Bronchial epithelial cell (primary cell): ENCODE results near the gene SHC4. TPM values are rescaled to one million over a fixed set of nuclear protein-coding genes. Genes with fewer than 3 reads are reported as not detected.

Source experiments
- DNase-seq: peaks from one replicate; pipeline ENCODE4 v3.0.0-alpha.2; 2010; ENCODE audit warnings: low read depth
- FAIRE-seq: peaks from 2 replicates; lab custom pipeline; 2011; peaks lifted over from hg19 to GRCh38; lab: Jason Lieb, UNC
- H3K27me3 ChIP-seq: 2 replicates; pipeline ENCODE4 v1.5.1; 2011; ENCODE audit warnings: low read length; ENCODE audit not compliant: control insufficient read depth, insufficient read depth
- H3K36me3 ChIP-seq: 2 replicates; pipeline ENCODE4 v1.5.1; 2011; ENCODE audit warnings: low read length; ENCODE audit not compliant: control insufficient read depth, insufficient read depth
- H3K4me3 ChIP-seq: 2 replicates; pipeline ENCODE4 v1.5.1; 2011; ENCODE audit warnings: mild to moderate bottlenecking, low read depth, low read length, control low read depth
- total RNA-seq: library from RNA; depleted of rRNA; stranded (reverse); fragments of >200 nt; gene quantifications from 2 replicates; pipeline ENCODE4 v1.2.1, GENCODE V29; 2014
- TF ChIP-seq, protein P1 (sequence below): IDR thresholded peaks from 2 replicates; pipeline ENCODE4 v1.5.1; 2011; ENCODE audit warnings: mild to moderate bottlenecking, moderate library complexity, low read length, control low read depth, inconsistent platforms; ENCODE audit not compliant: insufficient read depth, severe bottlenecking

Gene SHC4
- total RNA-seq, 1 donor from 2014 or later, result under 0.01 TPM

DNA sequence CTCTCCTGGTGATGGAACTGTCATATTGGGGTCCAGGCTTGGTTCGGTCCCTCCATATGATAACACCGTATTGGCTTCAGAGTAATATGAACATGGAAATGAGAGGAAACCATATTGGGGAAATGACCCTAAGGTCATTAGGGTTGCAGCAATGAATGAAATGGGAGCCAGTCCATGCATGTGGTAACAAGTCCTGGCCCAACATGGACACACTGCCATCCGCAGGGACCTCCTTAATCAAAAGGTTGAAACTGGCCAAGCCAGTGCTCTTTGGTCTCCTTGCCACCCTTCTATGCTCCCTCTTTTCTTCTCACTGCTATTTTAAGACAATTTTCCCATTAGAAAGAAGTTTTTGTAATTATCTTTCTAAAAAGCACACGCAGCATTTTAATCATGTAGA, 8.3 kb downstream of the SHC4 start:
- TF ChIP-seq, protein P1, sequence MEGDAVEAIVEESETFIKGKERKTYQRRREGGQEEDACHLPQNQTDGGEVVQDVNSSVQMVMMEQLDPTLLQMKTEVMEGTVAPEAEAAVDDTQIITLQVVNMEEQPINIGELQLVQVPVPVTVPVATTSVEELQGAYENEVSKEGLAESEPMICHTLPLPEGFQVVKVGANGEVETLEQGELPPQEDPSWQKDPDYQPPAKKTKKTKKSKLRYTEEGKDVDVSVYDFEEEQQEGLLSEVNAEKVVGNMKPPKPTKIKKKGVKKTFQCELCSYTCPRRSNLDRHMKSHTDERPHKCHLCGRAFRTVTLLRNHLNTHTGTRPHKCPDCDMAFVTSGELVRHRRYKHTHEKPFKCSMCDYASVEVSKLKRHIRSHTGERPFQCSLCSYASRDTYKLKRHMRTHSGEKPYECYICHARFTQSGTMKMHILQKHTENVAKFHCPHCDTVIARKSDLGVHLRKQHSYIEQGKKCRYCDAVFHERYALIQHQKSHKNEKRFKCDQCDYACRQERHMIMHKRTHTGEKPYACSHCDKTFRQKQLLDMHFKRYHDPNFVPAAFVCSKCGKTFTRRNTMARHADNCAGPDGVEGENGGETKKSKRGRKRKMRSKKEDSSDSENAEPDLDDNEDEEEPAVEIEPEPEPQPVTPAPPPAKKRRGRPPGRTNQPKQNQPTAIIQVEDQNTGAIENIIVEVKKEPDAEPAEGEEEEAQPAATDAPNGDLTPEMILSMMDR, result no peak
- peaks cover 1% of the 10 kb centered on the region for H3K27me3 ChIP-seq
- FAIRE-seq (no peak), DNase-seq (no peak)
- no peak overlapping the region for H3K4me3 ChIP-seq
- H3K36me3 ChIP-seq, result no peaks in the 10 kb centered on the region

DNA sequence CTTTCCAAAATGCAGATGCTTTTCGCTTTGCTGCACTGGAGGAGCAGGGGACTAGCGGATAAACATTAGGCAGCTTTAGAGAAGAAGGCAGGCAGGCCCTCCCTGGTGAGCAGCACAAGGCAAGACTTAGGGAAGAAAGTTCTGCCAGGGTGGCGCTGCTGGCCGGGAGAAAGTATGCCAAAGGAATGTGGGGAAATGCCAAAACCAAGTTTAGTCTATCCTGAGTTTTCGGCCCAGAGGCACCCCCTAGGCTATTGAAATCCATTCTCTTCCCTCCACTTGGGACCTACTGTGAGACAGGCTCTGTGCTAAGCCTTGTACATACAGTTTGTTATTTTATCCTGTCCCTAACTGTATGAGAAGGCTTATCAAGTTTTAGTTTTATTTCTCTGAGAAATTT, 9.2 kb downstream of the SHC4 start:
- DNase-seq (no peak), FAIRE-seq (no peak)

DNA sequence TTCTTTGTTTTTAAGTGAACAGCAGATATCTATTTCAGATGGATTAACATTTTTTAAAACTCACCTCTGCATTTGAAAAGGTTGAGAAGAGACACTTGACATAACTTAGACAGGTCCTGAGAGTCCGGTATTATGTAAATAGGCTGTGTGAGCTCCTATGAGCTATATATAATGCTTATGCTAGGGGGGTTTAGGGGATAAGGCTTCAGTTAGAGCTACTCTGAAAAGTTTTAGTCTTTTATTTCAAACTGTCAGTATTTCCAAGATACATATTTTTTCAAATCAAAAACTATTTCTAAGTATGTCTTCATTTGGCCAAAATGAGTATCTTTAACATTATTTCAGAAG, 16.9 kb downstream of the SHC4 start:
- H3K36me3 ChIP-seq, result no peaks in the 10 kb centered on the region
- DNase-seq (no peak), FAIRE-seq (no peak)
- TF ChIP-seq, protein P1, result no peak
- H3K27me3 ChIP-seq, result peaks cover 1% of the 10 kb centered on the region
- H3K4me3 ChIP-seq, result no peak overlapping the region

More for the DNA sequence above, 9.2 kb downstream of the SHC4 start:
- no peaks in the 10 kb centered on the region for H3K36me3 ChIP-seq
- no peak overlapping the region for H3K4me3 ChIP-seq
- TF ChIP-seq, protein P1, result no peak
- peaks cover 1% of the 10 kb centered on the region for H3K27me3 ChIP-seq

DNA sequence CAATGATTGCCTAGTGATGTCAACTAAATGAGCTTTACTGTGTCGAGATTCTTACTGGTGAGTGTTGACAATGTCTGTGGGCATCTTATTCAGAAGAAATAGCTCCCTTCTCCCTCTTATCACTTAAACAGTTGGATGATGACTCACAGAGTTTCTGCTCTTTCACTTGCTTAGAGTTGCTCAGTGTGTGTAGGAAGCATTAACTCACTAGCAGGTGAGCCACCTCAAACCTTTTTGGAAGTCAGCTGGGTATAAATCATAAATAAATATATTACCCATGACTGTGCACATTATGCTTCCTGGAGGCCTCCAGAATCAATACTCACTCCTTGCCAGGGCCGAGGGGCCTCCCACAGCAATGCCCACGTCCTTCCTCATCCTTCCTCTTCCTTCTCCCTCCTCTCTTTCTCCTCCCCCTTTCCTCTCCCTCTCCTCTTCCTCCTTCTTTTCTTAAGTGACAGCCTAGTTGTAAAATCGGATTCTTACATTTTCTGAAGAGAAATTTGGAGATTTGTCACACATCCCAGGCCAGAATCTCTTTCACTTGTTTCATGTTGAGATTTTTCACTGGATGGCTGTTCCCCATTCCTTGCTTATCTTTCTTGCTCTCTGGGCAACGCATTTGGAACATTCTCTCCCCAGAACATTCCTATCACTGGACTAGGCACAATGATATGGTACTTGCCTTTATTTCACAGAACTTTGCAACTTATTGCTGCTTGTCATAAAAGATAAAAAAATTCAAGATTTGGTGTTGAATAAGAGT, 17.5 kb downstream of the SHC4 start:
- H3K36me3 ChIP-seq, result no peaks in the 10 kb centered on the region
- FAIRE-seq (no peak), DNase-seq (peak; percentile 96)
- TF ChIP-seq, protein P1, result no peak
- peaks cover 1% of the 10 kb centered on the region for H3K27me3 ChIP-seq
- H3K4me3 ChIP-seq, result no peak overlapping the region

DNA sequence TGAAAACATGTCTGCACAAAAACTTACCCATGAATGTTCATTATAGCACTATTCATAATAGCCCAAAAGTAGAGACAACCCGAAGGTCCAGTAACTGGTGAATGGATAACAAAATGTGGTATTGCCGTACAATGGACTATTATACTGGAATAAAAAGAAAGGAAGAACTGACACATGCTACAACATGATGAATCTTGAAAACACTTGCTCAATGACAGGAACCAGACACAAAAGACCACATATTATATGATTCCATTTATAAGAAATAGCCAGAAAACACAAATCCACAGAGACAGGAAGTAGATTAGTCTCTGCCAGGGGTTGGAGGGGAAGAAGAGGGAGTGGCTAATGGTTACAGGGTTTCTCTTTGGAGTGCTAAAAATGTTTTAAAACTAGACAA, 18.3 kb downstream of the SHC4 start:
- Histone ChIP-seq H3K4me3 (no peak overlapping the region), H3K36me3 (no peaks in the 10 kb centered on the region), H3K27me3 (no peaks in the 10 kb centered on the region)
- DNase-seq, result peak; percentile 65
- no peak for FAIRE-seq
- TF ChIP-seq, protein P1, result no peak

DNA sequence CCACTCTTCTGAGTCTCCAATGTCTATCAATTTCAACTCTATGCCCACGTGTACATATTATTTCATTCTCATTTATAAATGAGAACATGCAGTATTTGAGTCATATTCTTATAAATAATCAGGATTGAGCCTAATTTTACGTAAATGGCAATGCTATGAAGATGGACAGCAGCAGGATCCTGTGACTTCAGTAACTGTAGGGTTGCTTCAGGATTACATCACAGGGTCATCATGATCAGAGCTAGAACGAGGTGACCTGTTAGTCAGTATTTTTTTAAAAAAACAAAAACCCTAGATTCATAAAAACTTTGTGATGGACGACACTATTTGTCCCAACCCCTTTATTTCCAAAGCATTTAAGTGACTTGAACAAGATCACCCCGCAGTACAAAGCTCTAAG, 21.8 kb downstream of the SHC4 start:
- TF ChIP-seq, protein P1, result no peak
- H3K4me3 ChIP-seq, result no peak overlapping the region
- DNase-seq (no peak), FAIRE-seq (no peak)
- no peaks in the 10 kb centered on the region for H3K36me3 ChIP-seq
- H3K27me3 ChIP-seq, result no peaks in the 10 kb centered on the region
